Measurements from ENCODE around the gene RNF2. TPM values are rescaled to one million over a fixed set of nuclear protein-coding genes. Genes with fewer than 3 reads are reported as not detected.
"Not testable (repeated sequence)": the region's sequence is repeated elsewhere in the genome, so short reads cannot be mapped to it uniquely, and the experiment has no call there.

Gene RNF2
- total and polyA plus RNA-seq, 12 donors, result 2.3 to 16.7 (median 13.2) TPM

DNA sequence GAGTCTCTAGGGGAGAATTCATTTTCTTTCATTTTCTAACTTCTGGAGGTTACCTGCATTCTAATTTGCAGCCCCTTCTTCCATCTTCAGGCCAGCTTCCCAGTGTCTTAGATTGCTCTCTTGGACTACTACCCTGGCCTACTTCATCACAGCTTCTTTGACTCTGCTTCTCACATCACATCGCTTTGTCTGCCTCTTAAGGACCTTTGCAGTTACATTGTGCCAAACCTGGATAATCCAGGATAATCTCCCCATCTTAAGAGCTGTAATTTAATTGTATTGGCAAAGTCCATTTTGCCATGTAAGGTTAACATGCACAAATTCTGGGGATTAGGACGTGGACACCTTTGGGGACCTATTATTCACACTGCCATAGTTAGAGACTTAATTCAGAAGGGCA lies 18.4 kb downstream of the RNF2 start:
- H3K4me3 ChIP-seq, result no peak overlapping the region
- intact Hi-C loops (cut with DNase I), result no loop called here
- DNase-seq (no peak), ATAC-seq (no peak)
- H3K9me3 ChIP-seq, result peaks cover 0 to 15% (median 0%) of the 10 kb centered on the region in 11 donors
- H3K36me3 ChIP-seq, result no peaks in the 10 kb centered on the region
- no peak overlapping the region for H3K27ac ChIP-seq
- peaks cover 4 to 58% (median 27%) of the 10 kb centered on the region in 9 donors for H3K4me1 ChIP-seq
- TF ChIP-seq, protein P1, sequence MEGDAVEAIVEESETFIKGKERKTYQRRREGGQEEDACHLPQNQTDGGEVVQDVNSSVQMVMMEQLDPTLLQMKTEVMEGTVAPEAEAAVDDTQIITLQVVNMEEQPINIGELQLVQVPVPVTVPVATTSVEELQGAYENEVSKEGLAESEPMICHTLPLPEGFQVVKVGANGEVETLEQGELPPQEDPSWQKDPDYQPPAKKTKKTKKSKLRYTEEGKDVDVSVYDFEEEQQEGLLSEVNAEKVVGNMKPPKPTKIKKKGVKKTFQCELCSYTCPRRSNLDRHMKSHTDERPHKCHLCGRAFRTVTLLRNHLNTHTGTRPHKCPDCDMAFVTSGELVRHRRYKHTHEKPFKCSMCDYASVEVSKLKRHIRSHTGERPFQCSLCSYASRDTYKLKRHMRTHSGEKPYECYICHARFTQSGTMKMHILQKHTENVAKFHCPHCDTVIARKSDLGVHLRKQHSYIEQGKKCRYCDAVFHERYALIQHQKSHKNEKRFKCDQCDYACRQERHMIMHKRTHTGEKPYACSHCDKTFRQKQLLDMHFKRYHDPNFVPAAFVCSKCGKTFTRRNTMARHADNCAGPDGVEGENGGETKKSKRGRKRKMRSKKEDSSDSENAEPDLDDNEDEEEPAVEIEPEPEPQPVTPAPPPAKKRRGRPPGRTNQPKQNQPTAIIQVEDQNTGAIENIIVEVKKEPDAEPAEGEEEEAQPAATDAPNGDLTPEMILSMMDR (IDR thresholded peaks at IDR 0.05), result no peak
- 95 to 100% methylated on average over 2 of the region's 2 CpGs for WGBS, 2 donors
- no peaks in the 10 kb centered on the region for H3K27me3 ChIP-seq

- H3K4me3 ChIP-seq; intact Hi-C loops (cut with DNase I); H3K27ac ChIP-seq; H3K27me3 ChIP-seq; DNase-seq; H3K36me3 ChIP-seq; ATAC-seq: not testable (repeated sequence)
- Histone ChIP-seq H3K9me3 (peaks cover 0 to 15% (median 0%) of the 10 kb centered on the region in 11 donors), H3K4me1 (peaks cover 0 to 48% (median 24%) of the 10 kb centered on the region in 9 donors)
- WGBS, 2 donors, result 93 to 95% methylated on average over 3 of the region's 3 CpGs
Observed at GRCh38 chr1:185065006-185065405, 19.6 kb downstream of the RNF2 start.

DNA sequence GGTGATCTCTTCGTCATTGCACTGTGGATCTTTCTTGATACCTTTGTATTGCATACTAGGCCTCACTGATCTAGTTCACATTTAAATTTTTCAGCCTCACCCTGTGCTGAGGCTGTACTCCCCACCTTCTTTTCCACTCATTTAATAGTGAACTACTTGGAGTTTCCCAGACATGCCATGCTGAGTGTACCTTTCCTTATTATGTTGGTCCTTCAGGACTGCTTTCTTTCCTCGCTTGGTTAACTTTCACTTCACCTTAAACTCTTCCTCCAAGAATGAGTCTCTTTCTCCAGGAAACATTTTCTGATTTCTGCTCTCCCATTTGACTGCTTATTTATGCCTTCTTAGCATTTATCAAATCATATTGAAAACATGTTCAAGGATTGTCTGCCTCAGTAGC lies 20.8 kb downstream of the RNF2 start:
- H3K36me3 ChIP-seq, result no peaks in the 10 kb centered on the region
- H3K9me3 ChIP-seq, result peaks cover 0 to 15% (median 0%) of the 10 kb centered on the region in 11 donors
- H3K27ac ChIP-seq, result no peak overlapping the region
- no peak overlapping the region for H3K4me3 ChIP-seq
- TF ChIP-seq, protein P1 (IDR thresholded peaks at IDR 0.05), result no peak
- WGBS, 2 donors, result 93 to 97% methylated on average over 2 of the region's 2 CpGs
- no peak for ATAC-seq
- intact Hi-C loops (cut with DNase I), result no loop called here
- peaks cover 0 to 47% (median 22%) of the 10 kb centered on the region in 9 donors for H3K4me1 ChIP-seq
- H3K27me3 ChIP-seq, result no peaks in the 10 kb centered on the region
- DNase-seq, result no peak

DNA sequence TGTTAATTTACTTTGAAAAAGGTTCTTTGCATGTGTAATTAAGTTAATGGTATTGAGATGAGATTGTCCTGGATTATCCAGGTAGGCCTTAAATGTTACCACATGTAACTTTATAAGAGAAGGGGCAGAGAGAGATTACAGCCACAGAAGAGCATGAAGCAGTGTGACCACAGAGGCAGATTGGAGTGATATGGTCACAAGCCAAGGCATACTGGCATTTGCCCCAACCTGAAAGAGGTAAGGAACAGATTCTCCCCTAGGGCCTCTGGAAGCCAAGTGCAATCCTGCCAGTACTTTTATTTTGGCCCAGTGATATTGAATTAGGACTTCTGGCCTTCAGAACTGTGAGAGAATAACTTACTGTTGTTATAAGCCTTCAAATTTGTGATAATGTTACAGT lies 23.0 kb downstream of the RNF2 start:
- ATAC-seq, result peak in 1 of 8 donors; percentile 26
- no peak overlapping the region for H3K4me3 ChIP-seq
- DNase-seq, result no peak
- intact Hi-C loops (cut with DNase I), result no loop called here
- H3K9me3 ChIP-seq, result peaks cover 0 to 15% (median 0%) of the 10 kb centered on the region in 11 donors
- no peaks in the 10 kb centered on the region for H3K27me3 ChIP-seq
- H3K36me3 ChIP-seq, result no peaks in the 10 kb centered on the region
- H3K27ac ChIP-seq, result no peak overlapping the region
- H3K4me1 ChIP-seq, result peaks cover 0 to 27% (median 11%) of the 10 kb centered on the region in 9 donors
- TF ChIP-seq, protein P1 (IDR thresholded peaks at IDR 0.05), result no peak

DNA sequence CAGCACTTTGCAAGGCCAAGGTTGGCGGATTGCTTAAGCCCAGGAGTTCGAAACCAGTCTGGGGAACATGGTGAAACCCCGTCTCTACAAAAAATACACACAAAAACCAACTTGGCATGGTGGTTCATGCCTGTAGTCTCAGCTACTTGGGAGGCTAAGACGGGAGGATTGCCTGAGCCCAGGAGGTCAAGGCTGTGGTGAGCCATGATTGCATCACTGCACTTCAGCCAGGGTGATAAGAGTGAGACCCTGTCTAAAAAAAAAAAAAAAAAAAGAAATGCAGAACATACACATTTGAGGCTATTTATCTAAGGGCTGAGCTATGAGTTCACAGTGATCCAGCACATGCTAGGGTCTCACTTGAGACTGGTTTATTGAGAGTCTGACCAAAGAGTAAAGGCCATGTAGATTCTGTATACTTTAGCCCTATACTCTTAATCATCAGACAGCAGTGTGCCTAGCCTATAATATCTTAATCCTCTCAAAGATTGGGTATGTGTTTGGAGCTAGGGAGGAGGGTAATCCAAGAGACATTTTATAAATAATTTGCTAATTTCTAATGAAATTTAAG lies 23.9 kb downstream of the RNF2 start:
- TF ChIP-seq, protein P1 (IDR thresholded peaks at IDR 0.05), result no peak
- Histone ChIP-seq H3K27me3 (no peaks in the 10 kb centered on the region), H3K4me3 (no peak overlapping the region), H3K27ac (no peak overlapping the region), H3K9me3 (peaks cover 0 to 9% (median 0%) of the 10 kb centered on the region in 11 donors), H3K36me3 (no peaks in the 10 kb centered on the region), H3K4me1 (peaks cover 0 to 28% (median 8%) of the 10 kb centered on the region in 9 donors)
- intact Hi-C loops (cut with DNase I), result no loop called here
- 95 to 98% methylated on average over 4 of the region's 4 CpGs for WGBS, 2 donors
- ATAC-seq (no peak), DNase-seq (no peak)

Data from heart right ventricle (tissue), 16 donors.